Mucosa of gallbladder (tissue), 1 donor: ENCODE results near the gene IQCE. TPM values are rescaled to one million over a fixed set of nuclear protein-coding genes. Genes with fewer than 3 reads are reported as not detected.
"Not testable (repeated sequence)": the region's sequence is repeated elsewhere in the genome, so short reads cannot be mapped to it uniquely, and the experiment has no call there.

ENCODE experiments used
- DNase-seq: peaks from one replicate; pipeline ENCODE4 v3.0.0-alpha.2; 2020; ENCODE audit warnings: low spot score
- total RNA-seq: library from RNA; stranded (reverse); gene quantifications from one replicate; pipeline ENCODE4 v1.2.1, GENCODE V29; 2021
- donor health status: DM: no; HTN: no; CAD: no.

IQCE gene
- total RNA-seq, 1 donor from 2014 or later: 36.1 TPM

DNA sequence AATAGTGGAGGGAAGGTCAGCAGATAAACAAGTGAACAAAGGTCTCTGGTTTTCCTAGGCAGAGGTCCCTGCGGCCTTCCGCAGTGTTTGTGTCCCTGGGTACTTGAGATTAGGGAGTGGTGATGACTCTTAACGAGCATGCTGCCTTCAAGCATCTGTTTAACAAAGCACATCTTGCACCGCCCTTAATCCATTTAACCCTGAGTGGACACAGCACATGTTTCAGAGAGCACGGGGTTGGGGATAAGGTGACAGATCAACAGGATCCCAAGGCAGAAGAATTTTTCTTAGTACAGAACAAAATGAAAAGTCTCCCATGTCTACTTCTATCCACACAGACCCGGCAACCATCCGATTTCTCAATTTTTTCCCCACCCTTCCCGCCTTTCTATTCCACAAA, 25.2 kb upstream of the IQCE start:
- DNase-seq: not testable (repeated sequence)

DNA sequence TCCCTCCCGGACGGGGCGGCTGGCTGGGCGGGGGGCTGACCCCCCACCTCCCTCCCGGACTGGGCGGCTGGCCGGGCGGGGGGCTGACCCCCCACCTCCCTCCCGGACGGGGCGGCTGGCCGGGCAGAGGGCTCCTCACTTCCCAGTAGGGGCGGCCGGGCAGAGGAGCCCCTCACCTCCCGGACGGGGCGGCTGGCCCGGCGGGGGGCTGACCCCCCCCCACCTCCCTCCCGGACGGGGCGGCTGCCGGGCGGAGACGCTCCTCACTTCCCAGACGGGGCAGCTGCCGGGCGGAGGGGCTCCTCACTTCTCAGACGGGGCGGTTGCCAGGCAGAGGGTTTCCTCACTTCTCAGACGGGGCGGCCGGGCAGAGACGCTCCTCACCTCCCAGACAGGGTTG, 24.6 kb upstream of the IQCE start:
- DNase-seq: not testable (repeated sequence)

DNA sequence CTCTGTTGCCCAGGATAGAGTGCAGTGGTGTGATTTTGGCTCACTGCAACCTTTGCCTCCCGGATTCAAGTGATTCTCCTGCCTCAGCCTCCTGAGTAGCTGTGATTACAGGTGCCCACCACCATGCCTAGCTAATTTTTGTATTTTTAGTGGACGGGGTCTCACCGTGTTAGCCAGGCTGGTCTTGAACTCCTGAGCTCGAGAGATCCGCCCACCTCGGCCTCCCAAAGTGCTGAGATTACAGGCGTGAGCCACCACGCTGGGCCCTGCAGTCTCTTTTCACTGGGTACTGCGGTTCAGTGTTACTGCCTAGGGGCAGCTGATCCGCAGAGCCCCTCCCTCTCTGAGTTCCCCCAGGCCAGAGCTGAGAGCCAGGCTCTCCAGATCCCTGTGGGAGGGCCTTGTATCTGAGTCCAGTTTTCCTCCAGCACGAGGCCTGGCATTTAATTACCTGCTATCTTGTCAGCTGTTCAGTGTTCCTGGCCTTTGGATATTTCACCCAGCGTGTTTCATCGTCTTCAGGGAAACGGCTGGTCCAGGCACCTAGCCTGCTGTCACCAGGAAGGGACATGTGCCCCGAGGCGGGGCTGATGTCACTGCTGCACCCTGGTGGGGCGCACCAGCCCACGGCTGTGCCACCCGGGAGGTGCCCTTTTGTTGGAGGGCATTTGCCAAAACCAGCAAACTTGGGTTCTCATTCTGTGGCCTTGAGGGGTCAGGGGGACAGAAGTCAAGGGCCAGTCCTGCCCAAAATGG, 22.7 kb upstream of the IQCE start:
- not testable (repeated sequence) for DNase-seq

DNA sequence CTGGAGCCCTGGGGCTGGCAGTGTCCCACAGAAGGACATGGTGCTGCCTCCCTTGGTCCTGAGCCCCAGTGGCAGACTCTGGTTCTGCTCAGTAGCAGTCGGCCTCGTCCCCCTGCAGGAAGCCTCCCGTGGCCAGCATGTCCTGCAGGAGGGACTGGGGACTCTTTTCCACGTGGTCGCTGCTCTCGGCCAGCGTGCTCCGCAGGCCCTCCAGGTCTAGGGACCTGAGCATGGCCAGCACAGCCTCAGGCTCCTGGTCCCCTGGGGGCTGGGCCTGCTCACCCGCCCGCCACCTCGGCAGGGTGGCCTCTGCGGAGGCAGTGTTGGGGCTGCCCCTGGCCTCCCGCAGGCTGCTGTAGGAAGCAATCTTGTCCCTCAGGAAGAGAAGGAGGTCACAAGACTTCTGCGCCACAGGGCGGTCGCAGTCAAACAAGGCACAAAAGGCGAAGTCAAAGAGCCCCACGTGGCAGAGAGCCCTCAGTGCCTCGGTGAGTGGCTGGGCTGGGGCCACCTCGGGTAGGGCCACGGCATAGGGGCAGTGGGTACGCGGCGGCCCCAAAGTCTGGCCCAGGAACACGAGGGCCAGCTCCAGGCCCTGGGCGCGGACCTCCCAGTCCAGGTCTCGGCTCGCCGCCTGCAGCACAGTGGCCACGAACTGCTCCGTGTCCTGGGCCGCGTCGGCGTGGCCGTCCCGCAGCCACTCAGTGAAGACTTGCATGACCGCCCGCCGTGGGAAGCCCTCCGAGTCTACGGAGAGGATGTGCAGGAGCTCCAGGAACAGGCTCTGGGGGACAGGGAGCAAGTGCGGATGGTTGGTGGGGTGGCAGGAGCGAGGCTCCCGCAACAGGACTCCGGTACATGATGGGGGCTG, 20.6 kb upstream of the IQCE start:
- DNase-seq: no peak

DNA sequence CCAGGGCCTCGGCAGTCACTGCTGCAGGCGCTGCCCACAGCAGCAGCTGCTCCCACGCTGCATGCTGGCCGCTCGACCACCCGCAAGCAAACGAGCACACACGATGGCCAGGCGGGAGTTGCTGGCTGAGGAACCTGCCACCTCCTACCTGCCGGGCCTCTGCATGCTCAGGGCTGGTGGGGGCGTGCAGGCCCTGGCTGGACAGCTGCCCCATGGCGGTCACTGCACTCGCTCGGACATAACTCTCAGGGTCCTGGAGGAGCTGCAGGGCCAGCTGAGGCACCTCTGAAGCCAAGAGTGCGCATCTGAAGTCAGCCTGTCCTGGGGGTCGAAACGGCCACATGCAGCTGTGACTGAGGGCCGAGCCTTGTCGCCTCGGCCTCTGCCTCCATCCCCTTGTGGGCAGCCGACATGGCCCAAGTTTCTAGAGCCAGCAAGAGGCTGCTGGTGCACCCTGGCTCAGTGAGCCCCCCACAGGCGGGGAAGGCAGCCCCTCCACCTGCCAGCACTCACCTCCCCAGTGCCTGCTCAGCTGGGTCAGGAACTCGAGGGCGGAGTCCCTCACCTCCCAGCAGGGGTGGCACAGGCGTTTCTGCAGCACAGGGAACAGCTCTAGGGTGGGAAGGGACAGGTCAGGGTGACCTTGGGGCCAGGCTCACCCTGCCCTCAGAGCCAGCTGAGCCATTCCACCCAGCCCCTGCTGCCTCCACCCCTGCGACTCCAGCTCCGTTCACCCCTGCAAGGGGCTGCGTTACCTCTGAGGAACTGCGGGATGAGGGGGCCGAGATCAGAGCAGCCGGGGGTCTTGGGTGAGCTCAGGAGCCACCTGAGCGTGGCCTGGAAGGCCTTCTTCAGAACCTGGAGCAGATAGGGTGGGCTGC, 19.5 kb upstream of the IQCE start:
- no peak for DNase-seq

DNA sequence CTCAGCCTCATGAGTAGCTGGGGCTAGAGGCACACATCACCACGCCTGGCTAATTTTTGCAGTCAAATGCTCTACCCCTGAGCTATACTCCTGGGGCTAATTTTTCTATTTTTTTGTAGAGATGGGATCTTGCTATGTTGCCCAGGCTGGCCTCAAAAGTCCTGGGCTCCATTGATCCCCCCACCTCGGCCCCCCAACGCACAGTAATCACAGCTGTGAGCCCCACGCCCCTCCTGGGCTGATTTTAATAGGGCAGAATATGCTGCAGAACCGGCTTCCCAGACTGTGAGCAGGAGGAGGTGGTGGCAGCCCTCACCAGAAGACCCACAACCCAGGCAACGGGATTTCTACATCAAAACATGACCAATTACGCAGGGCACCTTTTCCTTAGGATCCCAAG, 18.6 kb upstream of the IQCE start:
- DNase-seq: no peak

DNA sequence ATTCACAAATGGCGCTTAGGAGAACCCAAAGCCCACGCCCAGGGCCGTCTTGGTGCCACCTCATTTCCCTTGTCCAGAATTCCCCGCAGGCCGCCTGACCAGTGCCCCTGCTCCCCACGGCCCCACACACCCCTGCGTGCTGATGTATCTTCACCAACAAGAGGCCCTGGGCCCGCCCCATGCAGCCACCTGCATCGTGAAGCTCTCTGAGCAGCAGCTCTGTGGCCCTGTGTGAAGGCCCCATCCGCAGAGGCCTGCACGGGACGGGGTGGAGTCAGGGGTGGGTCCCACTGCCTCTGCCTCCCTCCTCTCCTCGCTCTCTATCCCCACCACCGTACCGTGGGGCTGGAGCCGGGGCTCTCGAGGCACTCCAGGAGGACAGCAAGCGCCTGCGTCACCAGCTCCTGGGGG, 18.1 kb upstream of the IQCE start:
- DNase-seq: no peak

DNA sequence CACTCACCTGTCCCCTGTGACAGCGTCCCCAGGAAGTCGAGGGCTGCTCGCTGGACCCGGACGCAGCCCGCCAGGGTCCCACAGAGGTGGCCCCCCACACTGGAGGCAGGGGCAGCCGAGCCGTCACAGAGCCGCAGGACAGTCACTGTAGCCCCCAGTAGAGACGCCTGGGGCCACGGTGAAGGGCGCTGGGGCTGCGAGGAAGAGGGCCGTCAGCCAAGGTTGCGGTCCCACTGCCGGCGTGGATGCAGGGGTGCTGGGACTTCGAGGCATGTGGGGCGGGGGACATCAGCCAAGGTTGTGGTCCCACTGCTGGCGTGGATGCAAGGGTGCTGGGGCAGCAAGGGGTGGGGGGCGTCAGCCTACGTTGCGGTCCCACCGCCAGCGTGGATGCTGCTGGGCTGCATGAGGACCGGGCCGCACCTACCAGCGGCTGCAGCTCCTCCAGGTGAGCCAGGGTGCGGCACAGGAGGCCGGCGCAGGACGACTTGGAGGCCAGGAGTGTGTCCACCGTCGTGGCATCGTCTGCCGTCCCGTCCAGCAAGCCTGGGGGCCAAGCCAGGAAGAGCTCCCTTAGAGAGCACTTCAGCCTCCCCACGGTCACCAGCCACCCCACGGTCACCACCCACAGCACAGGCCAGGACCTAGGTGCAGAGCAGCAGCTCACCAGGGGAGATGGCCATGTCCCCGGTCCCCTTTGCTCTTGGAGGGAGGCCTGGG, 17.3 kb upstream of the IQCE start:
- DNase-seq: no peak

DNA sequence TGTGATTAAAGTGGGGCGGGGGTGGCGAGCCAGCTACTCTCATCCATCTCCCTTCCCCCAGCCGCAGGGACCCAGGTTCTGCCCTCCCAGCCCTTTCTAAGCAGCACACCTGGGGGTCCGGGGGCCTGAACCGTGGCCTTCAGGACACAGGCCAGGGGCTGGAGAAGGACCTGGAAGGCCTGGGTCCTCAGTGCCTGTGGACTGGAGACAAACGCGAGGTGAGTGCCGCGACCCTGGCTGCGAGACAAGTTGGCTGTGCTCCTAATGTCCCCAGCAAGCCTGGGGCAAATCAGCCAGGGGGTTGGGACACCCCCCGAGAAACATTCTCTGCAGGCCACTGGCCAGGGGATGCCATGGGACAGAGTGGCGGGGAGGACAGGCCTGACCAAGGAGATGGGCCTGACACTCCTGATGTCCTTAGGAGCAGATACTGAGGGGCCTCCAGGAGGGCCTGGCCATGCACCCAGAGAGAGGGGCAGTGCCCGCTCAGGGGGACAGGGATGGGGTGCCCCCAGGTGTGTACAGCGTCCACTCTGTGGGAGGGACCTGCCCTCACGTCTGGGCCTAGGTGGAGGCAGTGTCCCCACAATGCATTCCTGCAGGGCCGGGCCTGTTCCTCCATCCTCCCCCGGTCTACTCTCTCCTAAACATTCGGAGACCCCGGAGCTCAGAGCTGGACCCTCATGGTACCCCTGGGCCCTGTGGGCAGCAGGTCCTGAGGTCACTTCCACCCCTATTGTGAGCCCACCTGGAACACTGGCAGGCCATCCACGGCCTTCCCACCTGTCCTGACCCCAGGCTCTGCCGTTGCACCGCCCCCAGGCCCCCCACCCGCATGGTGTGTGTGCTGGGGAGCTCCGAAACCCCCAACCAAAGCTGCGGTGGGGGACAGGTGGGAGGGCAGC, 16.5 kb upstream of the IQCE start:
- no peak for DNase-seq

DNA sequence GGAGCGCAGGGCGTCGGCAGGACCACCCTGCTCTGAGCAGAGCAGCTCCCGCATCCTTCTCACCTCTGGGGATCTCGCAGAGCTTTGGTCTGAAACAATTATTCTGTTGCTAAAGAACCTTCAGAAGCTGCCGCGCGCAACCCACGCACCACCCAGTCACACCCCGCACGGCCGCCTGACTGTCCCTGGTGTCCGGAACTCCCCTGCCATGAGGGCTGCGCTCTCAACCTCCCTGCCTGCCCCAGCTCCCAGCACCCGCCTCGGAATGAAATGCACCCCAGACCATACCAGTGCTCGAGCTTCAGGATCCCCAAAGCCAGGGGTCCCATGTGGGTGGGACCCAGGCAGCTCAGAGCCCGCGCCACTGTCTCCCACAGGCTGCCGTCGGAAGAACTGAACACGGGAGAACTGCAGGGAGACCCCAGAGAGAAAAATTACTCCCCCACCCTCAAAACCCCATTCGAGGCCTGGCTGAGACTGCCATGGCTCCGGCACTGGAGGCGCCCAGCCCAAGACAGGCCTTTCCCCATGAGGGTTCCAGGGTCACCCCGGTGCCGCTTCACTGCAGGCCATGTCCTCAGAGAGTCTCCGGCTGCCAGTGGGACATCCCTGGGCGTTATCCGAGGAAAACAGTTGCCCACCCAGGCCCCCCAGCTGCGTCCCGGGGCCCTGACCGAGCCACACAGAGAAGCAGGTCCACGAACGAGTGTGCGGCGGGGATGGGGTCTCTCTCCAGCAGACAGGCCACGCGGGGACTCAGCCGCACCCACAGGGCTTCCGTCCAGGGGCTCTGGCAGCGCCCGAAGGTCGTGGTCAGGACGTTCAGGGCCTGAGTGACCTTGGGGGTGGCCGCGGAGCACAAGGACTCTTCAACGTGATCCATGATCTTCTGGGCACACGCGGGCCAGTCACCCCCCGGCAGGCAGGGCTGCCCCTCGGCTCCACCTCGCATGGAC, 15.6 kb upstream of the IQCE start:
- DNase-seq: no peak

DNA sequence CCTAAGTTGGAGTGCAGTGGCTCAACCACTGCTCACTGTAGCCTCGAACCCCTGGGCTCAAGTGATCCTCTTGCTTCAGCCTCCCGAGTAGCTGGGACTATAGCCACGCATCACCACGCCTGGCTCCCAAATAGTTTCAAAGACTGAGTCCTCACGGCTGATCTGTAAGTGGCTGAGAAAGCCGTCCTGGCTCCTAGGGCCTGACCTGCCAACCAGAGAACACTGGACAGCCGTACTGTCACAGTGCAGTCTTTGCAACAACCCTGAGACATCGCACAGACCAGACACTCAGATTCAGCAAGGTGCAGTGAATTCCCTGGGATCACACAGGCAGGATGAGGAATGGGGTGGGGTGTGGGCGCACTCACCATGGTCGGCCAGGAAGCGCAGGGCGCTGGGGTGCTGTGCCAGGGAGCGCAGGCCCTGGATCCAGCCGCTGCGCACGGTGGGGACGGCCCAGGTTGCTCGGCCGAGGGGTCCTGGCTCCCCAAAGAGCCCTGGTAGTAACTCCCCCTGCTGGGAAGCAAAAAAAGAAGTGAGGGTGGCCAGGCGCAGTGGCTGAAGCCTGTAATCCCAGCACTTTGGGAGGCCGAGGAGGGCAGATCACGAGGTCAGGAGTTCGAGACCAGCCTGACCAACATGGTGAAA, 14.1 kb upstream of the IQCE start:
- DNase-seq: no peak

DNA sequence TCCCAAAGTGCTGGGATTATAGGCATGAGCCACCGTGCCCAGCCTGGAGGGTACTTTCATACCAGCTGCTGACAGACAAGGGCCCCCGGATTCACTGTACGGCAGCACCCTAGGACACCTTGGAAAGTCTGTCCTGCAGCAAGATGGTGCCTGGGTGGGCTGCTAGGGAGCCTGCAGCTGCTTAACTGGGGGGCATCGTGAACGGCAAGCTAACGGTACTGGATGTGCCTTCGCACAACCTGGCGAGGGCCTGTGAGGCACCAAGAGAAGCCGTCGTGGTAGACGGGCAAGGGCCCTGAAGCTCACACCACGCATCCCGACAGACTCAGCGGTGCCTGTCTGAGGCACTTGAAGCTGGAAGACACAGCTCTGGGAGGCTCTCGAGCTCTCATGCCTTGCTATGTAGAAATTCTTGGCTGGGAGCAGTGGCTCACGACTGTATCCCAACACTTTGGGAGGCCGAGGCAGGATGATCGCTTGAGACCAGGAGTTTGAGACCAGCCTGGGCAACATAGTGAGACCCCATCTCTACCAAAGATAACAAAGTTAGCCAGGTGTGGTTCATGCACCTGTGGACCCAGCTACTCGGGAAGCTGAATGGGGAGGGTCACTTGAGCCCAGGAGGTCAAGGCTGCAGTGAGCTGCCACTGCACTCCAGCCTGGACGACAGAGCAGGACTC, 12.9 kb upstream of the IQCE start:
- DNase-seq: no peak

DNA sequence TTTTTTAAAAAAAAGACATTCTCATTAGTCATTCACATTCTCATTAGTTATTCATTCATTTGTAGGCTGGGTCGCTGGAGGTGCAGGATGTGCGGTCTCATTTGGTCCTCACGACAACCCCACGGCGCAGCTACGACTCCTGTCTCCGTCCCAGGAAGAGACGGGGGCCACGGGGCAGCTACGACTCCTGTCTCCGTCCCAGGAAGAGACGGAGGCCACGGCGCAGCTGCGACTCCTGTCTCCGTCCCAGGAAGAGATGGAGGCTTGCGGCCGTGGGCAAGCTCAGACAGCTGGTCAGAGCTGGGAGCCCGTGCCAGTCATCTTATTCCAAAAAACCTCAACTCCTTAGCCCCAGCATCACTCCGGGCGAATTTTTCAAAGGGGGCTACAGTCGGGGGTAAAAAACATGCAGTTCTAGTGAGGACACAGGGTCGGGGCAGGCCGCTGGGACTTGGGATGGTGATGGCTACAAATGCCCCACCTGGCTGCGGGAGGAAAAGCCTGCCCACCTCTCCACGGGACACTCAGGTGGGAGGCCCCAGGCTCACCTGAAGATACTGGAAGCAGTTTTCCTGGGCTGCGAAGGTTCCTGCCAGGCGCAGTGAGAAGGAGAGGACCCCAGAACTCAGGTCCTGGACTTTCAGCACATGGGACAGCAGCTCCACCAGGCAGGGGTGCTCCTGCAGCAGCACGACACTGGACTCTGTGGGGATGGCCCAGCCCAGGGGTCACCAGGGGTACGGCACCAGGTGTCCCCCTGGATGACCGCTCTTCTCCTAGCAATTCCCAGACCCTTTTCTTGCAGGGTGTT, 11.8 kb upstream of the IQCE start:
- DNase-seq: no peak

DNA sequence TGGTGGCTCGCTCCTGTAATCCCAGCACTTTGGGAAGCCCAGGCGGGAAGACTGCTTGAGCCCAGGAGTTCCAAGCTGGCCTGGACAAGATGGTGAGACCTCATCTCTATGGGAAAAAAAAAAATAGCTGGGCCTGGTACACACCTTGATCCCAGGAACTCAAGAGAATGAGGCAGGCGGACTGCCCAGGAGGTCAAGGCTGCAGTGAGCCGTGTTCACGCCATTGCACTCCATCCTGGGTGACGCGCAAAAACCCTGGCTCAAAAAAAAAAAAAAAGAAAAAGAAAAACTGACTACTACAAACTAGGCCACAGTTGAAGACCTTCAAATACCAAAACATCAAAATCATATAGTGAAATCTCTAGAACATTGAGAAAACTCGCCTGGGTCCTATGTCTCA, 7.4 kb upstream of the IQCE start:
- no peak for DNase-seq

DNA sequence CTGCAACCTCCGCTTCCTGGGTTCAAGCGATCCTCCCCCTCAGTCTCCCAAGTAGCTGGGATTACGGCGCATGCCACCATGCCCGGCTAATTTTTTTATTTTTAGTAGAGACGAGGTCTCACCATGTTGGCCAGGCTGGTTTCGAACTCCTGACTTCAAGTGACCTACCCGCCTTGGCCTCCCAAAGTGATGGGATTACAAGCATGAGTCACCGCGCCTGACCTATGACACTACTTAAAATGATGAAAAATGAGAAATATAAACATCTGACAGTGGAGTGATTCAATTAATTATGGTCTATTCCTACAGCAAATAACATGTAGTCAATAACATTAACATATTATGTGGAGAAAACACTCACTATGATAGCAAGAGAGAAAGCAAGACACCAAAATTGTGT, 5.7 kb upstream of the IQCE start:
- no peak for DNase-seq

DNA sequence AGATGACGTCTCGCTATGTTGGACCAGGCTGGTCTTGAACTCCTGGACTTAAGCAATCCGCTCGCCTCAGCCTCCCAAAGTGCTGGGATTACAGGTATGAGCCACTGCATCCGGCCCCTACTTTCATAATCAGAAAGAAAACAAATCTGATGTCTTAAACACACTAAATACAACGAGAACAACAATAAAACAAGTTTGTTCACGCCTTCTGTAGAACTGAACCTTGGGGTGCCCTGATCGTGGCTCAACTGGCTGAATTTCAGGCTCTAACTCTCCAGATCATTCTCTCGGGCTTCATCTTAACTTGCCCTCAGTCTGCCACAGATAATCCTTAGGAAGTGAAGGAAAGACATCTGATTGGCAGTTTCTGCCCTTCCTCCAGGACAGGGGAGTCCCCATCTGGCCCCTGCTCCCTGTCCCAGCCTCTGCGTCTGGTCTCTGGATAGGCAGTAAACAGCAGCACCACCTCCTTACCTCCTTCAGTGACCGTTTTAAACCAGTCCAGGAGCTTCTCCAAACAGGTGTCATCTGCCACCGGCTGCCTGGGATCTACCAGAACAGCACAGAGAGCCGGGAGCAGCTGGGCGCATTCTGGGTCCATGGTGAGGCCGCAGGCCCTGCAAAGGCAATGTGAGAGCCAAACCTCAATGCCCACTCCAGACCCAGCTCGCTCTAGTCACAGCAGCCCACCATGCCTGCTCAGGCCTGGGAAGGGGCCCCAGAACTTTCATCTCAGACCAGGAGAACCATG, 4.8 kb upstream of the IQCE start:
- no peak for DNase-seq
